H1 (cell line): Measurements from ENCODE around the gene TFRC. TPM values are rescaled to one million over a fixed set of nuclear protein-coding genes. Genes with fewer than 3 reads are reported as not detected.

Source experiments
- ATF3 ChIP-seq: IDR thresholded peaks from 2 replicates; pipeline ENCODE4 v1.6.1; 2011; ENCODE audit warnings: low read depth, mild to moderate bottlenecking, low read length; ENCODE audit not compliant: insufficient read depth
- polyA plus RNA-seq, 7 experiments: library from polyadenylated mRNA; depleted of rRNA in 3 of 7; stranded (reverse) in 5 of 7; unstranded in 2 of 7; fragments of >200 nt in 5 of 7; fragments of 200-250 nt in 2 of 7; gene quantifications; 1 replicate in 5 of 7; 2 replicates in 1 of 7; 4 replicates in 1 of 7; pipeline versions ENCODE4 v1.2.1 to v1.2.3, GENCODE V29; 2011 to 2013; ENCODE audit warnings: missing spikeins in 2 of 7, mixed read lengths in 2 of 7
- total RNA-seq: library from RNA; stranded (reverse); fragmentation: NEBNext Ultra II Directional; extraction: Animal tissue kit (Norgen Biotek cat#: 25700); gene quantifications from 2 replicates; pipeline ENCODE4 v1.2.1, GENCODE V29; 2021

The TFRC gene
- total and polyA plus RNA-seq, 2 of the 8 experiments (the other 6 are each of a cell fraction or from before 2014, with no cell fraction given), result 67.3 to 161 TPM

- TF ChIP-seq ATF3, result no peak
Measured at GRCh38 chr3:196082619-196082971, 705 bp upstream of the TFRC start (continued).
